Endothelial cell of umbilical vein (primary cell): Measurements from ENCODE around the gene VPS52.

Experiments used
- EZH2 ChIP-seq: IDR thresholded peaks from 2 replicates; pipeline ENCODE4 v1.6.1; 2012; ENCODE audit warnings: borderline replicate concordance, low read depth, mild to moderate bottlenecking, moderate library complexity, low read length, inconsistent platforms; ENCODE audit not compliant: severe bottlenecking
- TF ChIP-seq, protein P1 (sequence below), 2 donors: IDR thresholded peaks; 1 replicate in 1 of 2; 2 replicates in 1 of 2; pipeline ENCODE4 v1.5.1; 2011; ENCODE audit warnings: low read length in 2 of 2, mild to moderate bottlenecking in 2 of 2, moderate library complexity in 2 of 2, control low read depth in 1 of 2, inconsistent platforms in 1 of 2, low read depth in 1 of 2; ENCODE audit not compliant: insufficient read depth in 1 of 2; ENCODE audit errors: extremely low read depth in 1 of 2

DNA sequence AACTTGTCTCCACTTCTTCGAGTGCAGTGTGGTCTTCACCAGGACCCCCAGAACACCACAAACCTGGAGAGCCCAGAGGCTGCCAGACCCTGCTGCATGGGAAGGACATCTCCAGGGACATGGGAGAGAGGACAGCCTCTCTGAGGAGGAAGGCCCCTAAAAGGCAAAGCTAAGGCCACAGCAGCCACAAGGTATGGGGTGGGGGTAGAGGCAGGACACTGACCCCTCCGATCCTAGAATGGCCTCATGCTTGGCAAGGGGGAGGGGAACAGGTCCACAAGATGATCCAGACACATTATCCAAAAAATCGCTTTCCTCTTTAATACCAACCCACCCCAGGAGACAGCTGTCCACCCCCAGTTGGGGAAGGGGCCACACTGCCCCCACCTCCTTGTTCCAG is 7.1 kb upstream of the VPS52 start:
- TF ChIP-seq EZH2 = no peak
- TF ChIP-seq, protein P1, sequence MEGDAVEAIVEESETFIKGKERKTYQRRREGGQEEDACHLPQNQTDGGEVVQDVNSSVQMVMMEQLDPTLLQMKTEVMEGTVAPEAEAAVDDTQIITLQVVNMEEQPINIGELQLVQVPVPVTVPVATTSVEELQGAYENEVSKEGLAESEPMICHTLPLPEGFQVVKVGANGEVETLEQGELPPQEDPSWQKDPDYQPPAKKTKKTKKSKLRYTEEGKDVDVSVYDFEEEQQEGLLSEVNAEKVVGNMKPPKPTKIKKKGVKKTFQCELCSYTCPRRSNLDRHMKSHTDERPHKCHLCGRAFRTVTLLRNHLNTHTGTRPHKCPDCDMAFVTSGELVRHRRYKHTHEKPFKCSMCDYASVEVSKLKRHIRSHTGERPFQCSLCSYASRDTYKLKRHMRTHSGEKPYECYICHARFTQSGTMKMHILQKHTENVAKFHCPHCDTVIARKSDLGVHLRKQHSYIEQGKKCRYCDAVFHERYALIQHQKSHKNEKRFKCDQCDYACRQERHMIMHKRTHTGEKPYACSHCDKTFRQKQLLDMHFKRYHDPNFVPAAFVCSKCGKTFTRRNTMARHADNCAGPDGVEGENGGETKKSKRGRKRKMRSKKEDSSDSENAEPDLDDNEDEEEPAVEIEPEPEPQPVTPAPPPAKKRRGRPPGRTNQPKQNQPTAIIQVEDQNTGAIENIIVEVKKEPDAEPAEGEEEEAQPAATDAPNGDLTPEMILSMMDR (IDR thresholded peaks at IDR 0.05; ENCODE audit: extremely low read depth in 1 of 2, insufficient read depth in 1 of 2, low read depth in 1 of 2, low read length in 2 of 2) = no peak
